Measurements from ENCODE around the gene SPO11.
A peak's percentile ranks its signal among the peaks of the same experiment; 100 is the strongest.
"Not testable (repeated sequence)": the region's sequence is repeated elsewhere in the genome, so short reads cannot be mapped to it uniquely, and the experiment has no call there.

Gene SPO11

GRCh38 chr20:57346477-57346876 is 16.9 kb downstream of the SPO11 start:
- TF ChIP-seq, protein P1, sequence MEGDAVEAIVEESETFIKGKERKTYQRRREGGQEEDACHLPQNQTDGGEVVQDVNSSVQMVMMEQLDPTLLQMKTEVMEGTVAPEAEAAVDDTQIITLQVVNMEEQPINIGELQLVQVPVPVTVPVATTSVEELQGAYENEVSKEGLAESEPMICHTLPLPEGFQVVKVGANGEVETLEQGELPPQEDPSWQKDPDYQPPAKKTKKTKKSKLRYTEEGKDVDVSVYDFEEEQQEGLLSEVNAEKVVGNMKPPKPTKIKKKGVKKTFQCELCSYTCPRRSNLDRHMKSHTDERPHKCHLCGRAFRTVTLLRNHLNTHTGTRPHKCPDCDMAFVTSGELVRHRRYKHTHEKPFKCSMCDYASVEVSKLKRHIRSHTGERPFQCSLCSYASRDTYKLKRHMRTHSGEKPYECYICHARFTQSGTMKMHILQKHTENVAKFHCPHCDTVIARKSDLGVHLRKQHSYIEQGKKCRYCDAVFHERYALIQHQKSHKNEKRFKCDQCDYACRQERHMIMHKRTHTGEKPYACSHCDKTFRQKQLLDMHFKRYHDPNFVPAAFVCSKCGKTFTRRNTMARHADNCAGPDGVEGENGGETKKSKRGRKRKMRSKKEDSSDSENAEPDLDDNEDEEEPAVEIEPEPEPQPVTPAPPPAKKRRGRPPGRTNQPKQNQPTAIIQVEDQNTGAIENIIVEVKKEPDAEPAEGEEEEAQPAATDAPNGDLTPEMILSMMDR (conservative IDR thresholded peaks at IDR 0.05; ENCODE audit: control insufficient read depth, insufficient read depth, low read depth, low read length): peak; percentile 83
- no peak overlapping the region for H3K4me3 ChIP-seq (ENCODE audit: control insufficient read depth, low read depth, low read length)
- peak; percentile 78 for DNase-seq (ENCODE audit: low read depth)

GRCh38 chr20:57347393-57347792 is 17.8 kb downstream of the SPO11 start:
- TF ChIP-seq, protein P1 (conservative IDR thresholded peaks at IDR 0.05; ENCODE audit: control insufficient read depth, insufficient read depth, low read depth, low read length): no peak
- DNase-seq (ENCODE audit: low read depth): no peak

DNA sequence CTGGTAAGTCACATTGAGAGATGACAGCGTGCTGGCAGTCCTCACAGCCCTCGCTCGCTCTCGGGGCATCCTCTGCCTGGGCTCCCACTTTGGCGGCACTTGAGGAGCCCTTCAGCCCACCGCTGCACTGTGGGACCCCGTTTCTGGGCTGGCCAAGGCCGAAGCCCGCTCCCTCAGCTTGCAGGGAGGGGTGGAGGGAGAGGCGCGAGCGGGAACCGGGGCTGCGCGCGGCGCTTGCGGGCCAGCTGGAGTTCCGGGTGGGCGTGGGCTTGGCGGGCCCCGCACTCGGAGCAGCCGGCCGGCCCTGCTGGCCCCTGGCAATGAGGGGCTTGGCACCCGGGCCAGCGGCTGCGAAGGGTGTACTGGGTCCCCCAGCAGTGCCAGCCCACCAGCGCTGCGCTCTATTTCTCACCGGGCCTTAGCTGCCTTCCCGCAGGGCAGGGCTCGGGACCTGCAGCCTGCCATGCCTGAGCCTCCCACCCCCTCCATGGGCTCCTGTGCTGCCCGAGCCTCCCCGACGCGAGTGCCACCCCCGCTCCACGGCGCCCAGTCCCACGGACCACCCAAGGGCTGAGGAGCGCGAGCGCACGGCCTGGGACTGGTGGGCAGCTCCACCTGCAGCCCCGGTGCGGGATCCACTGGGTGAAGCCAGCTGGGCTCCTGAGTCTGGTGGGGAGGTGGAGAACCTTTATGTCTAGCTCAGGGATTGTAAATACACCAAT is 18.8 kb downstream of the SPO11 start:
- not testable (repeated sequence) for DNase-seq (ENCODE audit: low read depth)

More at GRCh38 chr20:57347393-57347792, 17.8 kb downstream of the SPO11 start:
- H3K4me3 ChIP-seq (ENCODE audit: control insufficient read depth, low read depth, low read length): no peak overlapping the region

DNA sequence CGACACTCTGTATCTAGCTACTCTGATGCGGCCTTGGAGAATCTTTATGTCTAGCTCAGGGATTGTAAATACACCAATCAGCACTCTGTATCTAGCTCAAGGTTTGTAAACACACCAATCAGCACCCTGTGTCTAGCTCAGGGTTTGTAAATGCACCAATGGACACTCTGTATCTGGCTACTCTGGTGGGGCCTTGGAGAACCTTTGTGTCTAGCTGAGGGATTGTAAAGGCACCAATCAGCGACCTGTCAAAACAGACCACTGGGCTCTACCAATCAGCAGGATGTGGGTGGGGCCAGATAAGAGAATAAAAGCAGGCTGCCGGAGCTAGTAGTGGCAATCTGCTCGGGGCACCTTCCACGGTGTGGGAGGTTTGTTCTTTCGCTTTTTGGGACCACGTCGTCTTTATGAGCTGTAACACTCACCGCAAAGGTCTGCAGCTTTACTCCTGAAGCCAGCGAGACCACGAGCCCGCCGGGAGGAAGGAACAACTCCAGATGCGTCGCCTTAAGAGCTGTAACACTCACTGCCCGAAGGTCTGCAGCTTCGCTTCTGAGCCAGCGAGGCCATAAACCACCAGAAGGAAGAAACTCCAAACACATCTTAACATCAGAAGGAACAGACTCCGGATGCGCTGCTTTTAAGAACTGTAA is 19.4 kb downstream of the SPO11 start:
- not testable (repeated sequence) for H3K4me3 ChIP-seq (ENCODE audit: control insufficient read depth, low read depth, low read length); DNase-seq (ENCODE audit: low read depth)

More for the DNA sequence above, 18.8 kb downstream of the SPO11 start:
- H3K4me3 ChIP-seq (ENCODE audit: control insufficient read depth, low read depth, low read length): not testable (repeated sequence)

GRCh38 chr20:57350081-57350710 is 20.6 kb downstream of the SPO11 start:
- H3K4me3 ChIP-seq (ENCODE audit: control insufficient read depth, low read depth, low read length): no peak overlapping the region
- peak; percentile 77 for DNase-seq (ENCODE audit: low read depth)
- TF ChIP-seq, protein P1 (conservative IDR thresholded peaks at IDR 0.05; ENCODE audit: control insufficient read depth, insufficient read depth, low read depth, low read length): no peak

DNA sequence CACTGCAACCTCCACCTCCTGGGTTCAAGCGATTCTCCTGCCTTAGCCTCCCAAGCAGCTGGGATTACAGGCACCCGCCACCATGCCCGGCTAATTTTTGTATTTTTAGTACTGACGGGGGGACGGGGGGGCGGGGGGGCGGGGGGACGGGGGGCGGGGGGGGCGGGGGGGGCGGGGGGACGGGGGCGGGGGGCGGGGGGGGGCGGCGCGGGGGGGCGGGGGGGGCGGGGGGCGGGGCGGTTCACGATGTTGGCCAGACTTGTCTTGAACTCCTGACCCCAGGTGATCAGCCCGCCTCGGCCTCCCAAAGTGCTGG is 21.1 kb downstream of the SPO11 start:
- not testable (repeated sequence) for DNase-seq (ENCODE audit: low read depth)
- peak overlapping the region; percentile 98 for H3K4me3 ChIP-seq (ENCODE audit: control insufficient read depth, low read depth, low read length)

DNA sequence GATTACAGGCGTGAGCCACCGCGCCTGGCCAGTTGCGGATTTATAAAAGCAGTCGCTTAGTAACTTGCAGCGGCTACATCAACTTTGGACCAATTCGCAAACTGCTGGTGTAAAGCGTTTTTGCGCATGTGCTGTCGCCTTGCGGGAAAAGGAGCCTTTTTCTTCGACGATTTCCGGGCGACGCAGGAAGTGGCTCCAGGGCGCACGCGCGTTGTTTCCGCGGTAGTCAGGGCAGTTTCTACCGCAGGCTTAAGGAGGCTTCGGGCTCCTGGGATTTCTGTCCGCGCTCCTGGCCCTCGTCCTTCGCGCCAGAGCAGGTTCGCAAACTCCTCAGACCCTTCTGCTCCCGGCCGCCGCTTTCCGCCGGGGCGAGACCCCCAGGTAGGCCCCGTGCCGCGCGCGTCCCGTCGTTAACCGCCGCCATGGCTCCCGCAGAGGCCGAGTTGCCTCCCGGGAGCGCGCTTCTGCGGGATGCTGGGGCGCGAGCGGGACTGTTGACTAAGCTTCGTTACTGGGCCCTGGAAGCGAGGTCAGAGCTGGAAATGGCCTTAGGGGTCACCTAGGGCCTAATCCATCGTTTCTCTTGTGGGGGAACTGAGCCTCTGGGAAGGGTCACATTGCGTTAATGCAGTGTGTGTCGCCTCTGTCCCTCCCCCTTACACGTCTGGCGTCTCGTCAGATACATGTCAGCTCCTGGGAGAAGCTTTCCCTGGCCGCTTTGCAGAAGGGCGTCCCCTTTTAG is 21.6 kb downstream of the SPO11 start, which contains the start of gene RAE1:
TSS of gene RAE1 (plus strand) at position 214 of the 742 bp plus-strand sequence. CDS start 2,784 bp downstream, outside the sequence.
- TF ChIP-seq, protein P1 (conservative IDR thresholded peaks at IDR 0.05; ENCODE audit: control insufficient read depth, insufficient read depth, low read depth, low read length): no peak
- peak; percentile 92 for DNase-seq (ENCODE audit: low read depth)
- peak within 1 kb of the TSS; percentile 98 for H3K4me3 ChIP-seq (ENCODE audit: control insufficient read depth, low read depth, low read length)

DNA sequence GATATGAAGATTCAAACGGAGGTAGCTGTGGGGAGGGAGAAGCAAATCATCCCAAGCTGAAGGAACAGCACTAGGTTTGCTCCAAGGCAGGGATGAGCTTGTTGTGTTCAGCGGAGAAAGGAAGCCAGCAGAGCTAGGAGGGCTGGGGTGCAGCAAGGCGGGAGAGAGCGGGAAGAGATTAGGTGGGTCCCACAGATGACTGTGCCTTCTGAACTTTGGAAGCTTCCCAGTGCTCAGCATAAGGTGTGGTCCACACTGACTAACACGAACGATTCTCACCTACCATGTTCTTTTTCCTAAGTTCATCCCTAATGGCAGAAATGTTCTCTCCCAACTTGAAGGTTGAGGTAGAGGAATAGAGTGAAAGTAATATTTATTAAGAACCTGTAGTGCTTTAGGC is 22.7 kb downstream of the SPO11 start:
- peak overlapping the region; percentile 98 for H3K4me3 ChIP-seq (ENCODE audit: control insufficient read depth, low read depth, low read length)
- TF ChIP-seq, protein P1 (conservative IDR thresholded peaks at IDR 0.05; ENCODE audit: control insufficient read depth, insufficient read depth, low read depth, low read length): no peak
- DNase-seq (ENCODE audit: low read depth): no peak
